Urinary bladder (tissue), 4 donors: ENCODE measurements around the gene LEPROT. TPM values are rescaled to one million over a fixed set of nuclear protein-coding genes. Genes with fewer than 3 reads are reported as not detected.
A peak's percentile ranks its signal among the peaks of the same experiment; 100 is the strongest.

Source experiments
- DNase-seq: peaks from one replicate; pipeline ENCODE4 v3.0.0-alpha.2; 2015; ENCODE audit errors: extremely low spot score
- H3K27ac ChIP-seq: one replicate; pipeline ENCODE4 v1.5.1; 2013; ENCODE audit warnings: low read depth, mild to moderate bottlenecking, moderate library complexity
- H3K36me3 ChIP-seq: one replicate; pipeline ENCODE4 v1.6.1; 2013; ENCODE audit warnings: mild to moderate bottlenecking, moderate library complexity; ENCODE audit not compliant: insufficient read depth
- H3K4me1 ChIP-seq: one replicate; pipeline ENCODE4 v1.6.1; 2013; ENCODE audit warnings: mild to moderate bottlenecking, moderate library complexity; ENCODE audit not compliant: insufficient read depth
- H3K4me3 ChIP-seq: one replicate; pipeline ENCODE4 v1.5.1; 2013; ENCODE audit warnings: low read depth, low read length
- WGBS: extraction: QIAGEN DNeasy Blood & Tissue Kit; methylation state at CpG from one replicate; pipeline ENCODE4 v1.1.7; 2013; 5-methylcytosine and 5-hydroxymethylcytosine counted together
- polyA plus RNA-seq: library from polyadenylated mRNA; stranded (reverse); fragments of 200-250 nt; gene quantifications from one replicate; pipeline ENCODE4 v1.2.3, GENCODE V29; 2013
- total RNA-seq: library from RNA; depleted of rRNA; stranded (reverse); fragments of >200 nt; gene quantifications from one replicate; pipeline ENCODE4 v1.2.3, GENCODE V29; 2014
- donor health status: healthy with polysubstance abuse.
- donor health status: healthy.

LEPROT gene
- total and polyA plus RNA-seq, 2 donors: 74.5 to 85.0 TPM

- peak overlapping the region; percentile 95 for H3K27ac ChIP-seq
- H3K36me3 ChIP-seq: no peaks in the 10 kb centered on the region
- H3K4me1 ChIP-seq: no peaks in the 10 kb centered on the region
- peak; percentile 97 for DNase-seq
- H3K4me3 ChIP-seq: peak overlapping the region; percentile 73
- WGBS: under 1% methylated on average over 52 of the region's 52 CpGs
These were observed 533 bp upstream of the LEPROT start for GRCh38 chr1:65419681-65420589.

GRCh38 chr1:65421351-65422025 lies 1.0 kb downstream of the LEPROT start:
- Histone ChIP-seq H3K36me3 (peaks cover 2% of the 10 kb centered on the region), H3K27ac (no peak overlapping the region), H3K4me1 (no peaks in the 10 kb centered on the region), H3K4me3 (peak overlapping the region; percentile 73)
- DNase-seq: peak; percentile 10
- WGBS: 2% methylated on average over 13 of the region's 13 CpGs

- no peaks in the 10 kb centered on the region for H3K4me1 ChIP-seq
- H3K36me3 ChIP-seq: peaks cover 3% of the 10 kb centered on the region
- H3K4me3 ChIP-seq: no peak overlapping the region
- no peak for DNase-seq
- 90% methylated on average over 12 of the region's 12 CpGs for whole genome bisulfite sequencing
- no peak overlapping the region for H3K27ac ChIP-seq
These were observed 2.1 kb downstream of the LEPROT start for GRCh38 chr1:65422241-65423203.

GRCh38 chr1:65423884-65424572 lies 3.6 kb downstream of the LEPROT start:
- Histone ChIP-seq H3K36me3 (peaks cover 8% of the 10 kb centered on the region), H3K4me3 (no peak overlapping the region), H3K4me1 (no peaks in the 10 kb centered on the region), H3K27ac (no peak overlapping the region)
- 79% methylated on average over 2 of the region's 2 CpGs for WGBS
- DNase-seq: no peak

- H3K4me1 ChIP-seq: no peaks in the 10 kb centered on the region
- no peak overlapping the region for H3K27ac ChIP-seq
- H3K4me3 ChIP-seq: no peak overlapping the region
- peaks cover 11% of the 10 kb centered on the region for H3K36me3 ChIP-seq
- DNase-seq: no peak
- WGBS: 61% methylated on average over 1 of the region's 1 CpG
These were observed 4.1 kb downstream of the LEPROT start for GRCh38 chr1:65424573-65424889.

- no peak for DNase-seq
- Histone ChIP-seq H3K4me1 (no peaks in the 10 kb centered on the region), H3K4me3 (no peak overlapping the region), H3K36me3 (peaks cover 11% of the 10 kb centered on the region), H3K27ac (no peak overlapping the region)
- WGBS: 96% methylated on average over 2 of the region's 2 CpGs
These were observed 4.5 kb downstream of the LEPROT start for GRCh38 chr1:65425006-65425405.

GRCh38 chr1:65425697-65426096 lies 5.2 kb downstream of the LEPROT start:
- Histone ChIP-seq H3K27ac (no peak overlapping the region), H3K4me1 (no peaks in the 10 kb centered on the region), H3K36me3 (peaks cover 11% of the 10 kb centered on the region), H3K4me3 (no peak overlapping the region)
- DNase-seq: no peak
- WGBS: 91% methylated on average over 3 of the region's 3 CpGs

GRCh38 chr1:65429078-65429477 lies 8.6 kb downstream of the LEPROT start:
- Histone ChIP-seq H3K4me3 (no peak overlapping the region), H3K27ac (peak overlapping the region; percentile 10), H3K36me3 (peaks cover 13% of the 10 kb centered on the region), H3K4me1 (no peaks in the 10 kb centered on the region)
- DNase-seq: no peak
- WGBS: 93% methylated on average over 2 of the region's 2 CpGs

- 63% methylated on average over 7 of the region's 7 CpGs for WGBS
- H3K36me3 ChIP-seq: peaks cover 16% of the 10 kb centered on the region
- no peak overlapping the region for H3K4me3 ChIP-seq
These were observed 9.3 kb downstream of the LEPROT start for GRCh38 chr1:65429806-65430205.

GRCh38 chr1:65431111-65431705 lies 10.7 kb downstream of the LEPROT start:
- Histone ChIP-seq H3K36me3 (peaks cover 16% of the 10 kb centered on the region), H3K27ac (no peak overlapping the region), H3K4me1 (no peaks in the 10 kb centered on the region), H3K4me3 (no peak overlapping the region)
- no peak for DNase-seq
- 41% methylated on average over 1 of the region's 1 CpG for WGBS

More at GRCh38 chr1:65429806-65430205, 9.3 kb downstream of the LEPROT start:
- H3K27ac ChIP-seq: peak overlapping the region; percentile 23
- H3K4me1 ChIP-seq: no peaks in the 10 kb centered on the region
- DNase-seq: no peak

GRCh38 chr1:65432918-65433317 lies 12.4 kb downstream of the LEPROT start:
- Histone ChIP-seq H3K4me3 (no peak overlapping the region), H3K4me1 (no peaks in the 10 kb centered on the region), H3K36me3 (peaks cover 11% of the 10 kb centered on the region), H3K27ac (no peak overlapping the region)
- WGBS: 71% methylated on average over 8 of the region's 8 CpGs
- no peak for DNase-seq

- no peak overlapping the region for H3K27ac ChIP-seq
- no peak overlapping the region for H3K4me3 ChIP-seq
- 89% methylated on average over 1 of the region's 1 CpG for WGBS
- DNase-seq: no peak
- H3K36me3 ChIP-seq: peaks cover 5% of the 10 kb centered on the region
- no peaks in the 10 kb centered on the region for H3K4me1 ChIP-seq
These were observed 13.8 kb downstream of the LEPROT start for GRCh38 chr1:65434255-65434654.
